Stimulated activated CD4-positive, alpha-beta T cell treated with anti-CD3 and anti-CD28 coated beads, Interleukin-12 subunit alpha, Interleukin-12 subunit beta, amount 100 ng/mL, for 48 hours (primary cell): ENCODE results near the gene RGPD3.
"Not testable (repeated sequence)": the region's sequence is repeated elsewhere in the genome, so short reads cannot be mapped to it uniquely, and the experiment has no call there.

Source experiments
- DNase-seq, 3 donors: peaks; one replicate each; pipeline ENCODE4 v3.0.0-alpha.2; 2020; ENCODE audit warnings: low read depth in 2 of 3, low spot score in 1 of 3

The RGPD3 gene

DNA sequence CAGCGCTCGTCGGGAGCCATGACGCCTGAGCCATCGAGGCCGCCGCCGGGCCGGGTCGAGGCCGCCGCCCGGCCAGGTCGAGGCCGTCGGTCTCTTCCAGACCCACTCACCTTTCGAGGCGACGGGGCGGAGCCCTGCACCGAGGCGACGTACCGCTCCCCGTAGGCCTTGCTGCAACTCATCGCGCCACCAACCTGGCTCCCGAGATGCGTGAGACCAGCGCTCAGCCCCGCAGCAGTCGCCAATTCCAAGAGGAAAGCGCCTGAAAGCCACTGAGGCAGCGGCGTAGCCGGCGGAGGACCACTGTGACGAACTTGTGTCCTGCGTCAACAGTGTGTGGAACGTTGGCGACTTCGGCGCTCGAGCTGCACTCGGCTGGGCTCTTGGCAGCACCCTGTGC is at the start of gene RGPD3:
Gene RGPD3, minus strand, starts transcription at position 307 of the 400 bp plus-strand sequence. Its CDS starts 125 bp downstream, at position 182.
- DNase-seq = not testable (repeated sequence)

- DNase-seq = no peak
Measured at GRCh38 chr2:106517329-106517728, 49.1 kb upstream of the RGPD3 start.

DNA sequence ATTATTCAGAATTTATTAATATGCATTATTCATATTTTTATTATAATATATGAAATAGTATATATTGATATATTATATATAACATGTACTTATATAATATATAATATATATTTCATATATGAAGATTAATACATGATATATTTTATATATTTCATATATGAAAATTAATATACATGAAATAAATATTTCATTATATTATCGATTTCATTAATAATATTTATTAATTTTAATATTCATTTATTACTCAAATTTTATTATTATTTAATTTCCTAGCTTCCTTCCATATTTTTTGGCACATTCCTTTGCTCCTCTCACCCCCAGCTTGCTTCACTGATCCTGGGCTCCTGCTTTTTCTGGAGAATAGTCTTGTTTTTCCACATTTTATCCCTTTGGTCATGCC is 48.7 kb upstream of the RGPD3 start:
- no peak for DNase-seq

DNA sequence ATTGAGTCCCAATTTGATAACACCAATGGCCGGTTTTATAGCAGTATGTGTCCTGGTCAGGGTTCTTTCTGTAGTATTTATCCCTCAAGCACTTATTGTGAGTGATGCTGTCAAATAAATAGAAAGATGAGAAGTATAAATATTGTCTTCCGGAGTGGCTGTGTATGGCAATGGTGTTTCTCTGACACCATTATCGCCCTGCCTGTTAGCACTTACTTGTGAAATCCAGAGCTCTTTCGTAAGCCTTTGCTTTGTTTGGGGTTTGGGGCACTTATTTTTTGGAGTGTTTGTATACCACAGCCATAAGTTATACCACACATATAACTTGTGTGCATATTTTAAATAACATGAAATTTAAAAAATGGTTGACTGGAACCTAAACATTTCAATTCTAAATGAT is 48.2 kb upstream of the RGPD3 start:
- DNase-seq = no peak

GRCh38 chr2:106514827-106515226 is 46.6 kb upstream of the RGPD3 start:
- peak in 1 of 3 donors; percentile 8 for DNase-seq

DNA sequence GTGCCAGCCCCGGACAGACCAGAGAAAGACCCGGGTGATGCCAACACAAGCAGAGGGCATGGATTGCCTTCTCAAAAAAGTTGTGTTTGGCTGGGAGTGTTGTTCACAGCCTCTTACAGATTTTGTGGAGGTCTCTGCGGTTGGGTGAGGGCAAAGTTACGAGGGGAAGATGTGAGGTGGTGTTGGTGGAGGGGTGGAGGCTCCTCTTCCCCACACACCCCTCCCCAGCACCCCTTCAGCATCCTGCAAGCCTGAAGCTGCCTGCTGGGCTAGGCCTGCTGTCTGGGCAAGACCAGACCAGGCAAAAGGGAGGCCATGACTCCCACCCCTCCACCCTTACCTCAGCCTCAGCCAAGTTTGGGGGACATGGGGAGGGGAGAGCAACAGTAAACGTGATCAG is 45.2 kb upstream of the RGPD3 start:
- not testable (repeated sequence) for DNase-seq

DNA sequence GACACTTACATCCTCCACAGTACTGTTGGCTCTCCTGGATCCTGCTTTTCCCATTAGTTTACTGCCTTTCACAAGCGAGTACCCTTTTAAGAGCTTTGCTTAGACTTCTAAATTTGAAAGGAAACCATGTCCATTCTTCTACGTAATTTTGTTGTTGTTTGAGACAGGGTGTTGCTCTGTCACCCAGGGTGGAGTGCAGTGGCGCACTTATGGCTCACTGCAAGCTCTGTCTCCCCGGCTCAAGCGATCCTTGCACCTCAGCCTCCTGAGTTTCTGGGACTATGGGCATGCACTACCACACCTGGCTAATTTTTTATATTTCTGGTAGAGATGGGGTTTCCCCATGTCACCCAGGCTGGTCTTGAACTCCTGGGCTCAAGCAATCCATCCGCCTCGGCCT is 43.7 kb upstream of the RGPD3 start:
- DNase-seq = not testable (repeated sequence)

DNA sequence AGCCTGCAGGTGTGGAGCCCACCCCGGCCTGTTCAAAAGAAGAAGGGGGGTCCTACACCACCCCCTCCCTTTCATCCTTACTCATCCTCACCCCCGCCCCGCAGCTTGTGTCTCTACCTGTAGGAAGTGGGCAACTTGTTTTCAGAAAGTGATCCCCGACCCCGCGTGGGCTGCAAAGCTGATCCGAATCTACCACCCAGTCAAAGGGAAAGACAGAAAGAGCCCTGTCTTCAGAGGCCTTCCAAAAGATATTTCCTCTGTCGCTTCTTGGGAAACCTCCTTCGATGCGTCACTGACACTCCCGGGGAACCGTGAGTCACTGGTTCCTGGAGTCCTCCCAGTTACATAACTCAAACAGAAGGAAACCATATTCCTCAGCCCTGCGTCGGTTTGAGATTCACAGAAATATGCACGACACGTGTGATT is 43.3 kb upstream of the RGPD3 start:
- peak; percentile 12 to 40 (median 26) for DNase-seq

DNA sequence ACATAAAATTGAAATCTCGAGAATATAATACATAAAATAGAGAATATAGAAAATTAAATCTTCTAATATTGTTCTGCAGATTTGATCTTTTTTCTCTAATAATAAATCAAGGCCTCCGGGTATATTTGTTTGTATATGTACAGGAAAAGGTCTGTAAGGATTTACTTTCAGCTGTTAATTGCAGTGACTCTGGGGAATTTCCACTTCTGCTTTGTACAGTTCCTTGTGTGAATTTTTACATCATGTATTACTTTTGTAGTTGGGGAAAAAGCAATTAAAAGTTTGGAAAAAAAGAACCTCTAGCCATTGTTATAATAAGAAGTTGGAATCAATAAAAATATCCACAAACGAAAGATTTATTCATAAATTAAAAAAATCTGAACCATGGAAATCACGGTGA is 42.6 kb upstream of the RGPD3 start:
- DNase-seq = not testable (repeated sequence)

GRCh38 chr2:106509374-106509770 is 41.2 kb upstream of the RGPD3 start:
- not testable (repeated sequence) for DNase-seq

DNA sequence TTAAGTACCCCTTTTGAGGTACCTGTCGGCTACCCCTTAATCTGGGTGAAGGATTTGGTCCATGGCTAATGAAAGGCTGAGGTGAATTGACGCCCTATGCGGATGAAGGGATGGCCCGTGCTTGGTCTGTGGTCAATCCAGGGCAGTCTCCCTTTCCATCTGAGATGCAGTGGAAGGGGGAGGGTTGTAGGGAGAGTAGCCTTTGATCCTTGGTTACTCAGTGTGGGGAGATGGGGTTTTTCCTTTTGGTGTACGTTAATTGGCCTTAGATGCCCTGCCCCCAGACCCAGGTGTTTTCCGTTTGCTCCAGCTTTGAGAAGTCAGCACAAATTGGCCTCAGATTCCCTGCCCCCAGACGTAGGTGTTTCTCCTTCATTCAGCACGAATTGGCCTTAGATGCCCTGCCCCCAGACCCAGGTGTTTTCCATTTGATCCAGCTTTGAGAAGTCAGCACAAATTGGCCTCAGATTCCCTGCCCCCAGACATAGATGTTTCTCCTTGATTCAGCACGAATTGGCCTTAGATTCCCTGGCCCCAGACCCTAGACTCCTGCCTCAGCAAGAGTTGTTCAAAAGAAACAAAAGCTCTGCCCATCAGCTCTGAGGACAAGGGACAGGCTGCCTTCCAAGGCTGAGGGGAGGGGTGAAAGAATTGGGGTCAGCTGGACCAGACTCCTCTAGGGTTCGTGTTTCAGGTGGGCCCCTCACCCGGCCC is 40.6 kb upstream of the RGPD3 start:
- not testable (repeated sequence) for DNase-seq

- DNase-seq = not testable (repeated sequence)
Measured at GRCh38 chr2:106506002-106506687, 37.9 kb upstream of the RGPD3 start.

DNA sequence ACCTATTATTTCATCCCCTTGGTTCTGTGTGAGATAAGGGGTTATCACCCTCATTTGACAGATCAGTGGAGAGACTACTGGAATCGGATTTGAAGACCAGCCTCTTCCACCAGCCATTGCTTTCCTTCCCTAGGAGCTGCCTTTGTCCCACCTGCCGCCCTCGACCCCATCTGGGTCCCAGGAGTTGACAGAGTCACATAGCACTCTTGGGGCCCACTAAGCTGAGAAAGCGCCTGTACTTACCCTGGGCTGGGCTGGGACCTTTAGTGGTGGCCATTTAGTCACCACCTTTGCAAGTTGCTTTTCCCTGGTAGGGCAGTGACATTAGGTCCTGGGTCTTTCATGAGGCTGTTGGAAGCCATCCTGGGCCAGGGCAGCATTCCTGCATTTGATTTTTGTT is 36.6 kb upstream of the RGPD3 start:
- not testable (repeated sequence) for DNase-seq

DNA sequence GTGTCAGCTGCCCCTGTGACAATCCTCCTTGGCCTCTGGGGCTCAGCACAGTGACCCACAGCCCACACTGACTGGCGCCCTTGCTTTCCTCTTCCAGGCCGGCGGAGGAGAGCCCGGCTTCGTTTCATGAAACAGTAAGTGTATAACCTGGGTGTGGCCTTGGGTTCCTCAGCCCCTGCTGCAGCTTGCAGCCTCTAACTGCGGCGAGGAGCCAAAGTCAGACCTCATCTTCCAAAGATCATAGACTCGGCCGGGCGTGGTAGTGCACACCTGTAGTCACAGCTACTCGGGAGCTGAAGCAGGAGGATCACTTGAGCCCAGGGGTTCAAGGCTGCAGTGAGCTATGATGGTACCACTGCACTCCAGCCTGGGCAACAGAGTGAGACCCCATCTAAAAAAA is 36.0 kb upstream of the RGPD3 start:
- DNase-seq = not testable (repeated sequence)

GRCh38 chr2:106502351-106502750 is 34.1 kb upstream of the RGPD3 start:
- not testable (repeated sequence) for DNase-seq

DNA sequence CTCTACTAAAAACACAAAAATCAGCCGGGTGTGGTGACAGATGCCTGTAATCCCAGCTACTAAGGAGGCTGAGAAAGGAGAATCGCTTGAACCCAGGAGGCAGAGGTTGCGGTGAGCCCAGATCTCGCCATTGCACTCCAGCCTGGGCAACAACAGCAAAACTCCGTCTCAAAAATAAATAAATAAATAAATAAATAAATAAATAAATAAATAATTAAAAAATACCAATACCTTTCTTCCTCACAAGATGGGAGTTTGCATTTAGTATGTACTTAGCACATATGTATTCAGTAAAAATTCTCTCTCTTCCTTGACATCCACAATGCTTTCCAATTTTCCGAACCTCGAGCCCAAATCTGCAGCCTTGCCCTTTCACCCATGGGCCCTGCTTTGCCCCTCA is 32.1 kb upstream of the RGPD3 start:
- DNase-seq = not testable (repeated sequence)

DNA sequence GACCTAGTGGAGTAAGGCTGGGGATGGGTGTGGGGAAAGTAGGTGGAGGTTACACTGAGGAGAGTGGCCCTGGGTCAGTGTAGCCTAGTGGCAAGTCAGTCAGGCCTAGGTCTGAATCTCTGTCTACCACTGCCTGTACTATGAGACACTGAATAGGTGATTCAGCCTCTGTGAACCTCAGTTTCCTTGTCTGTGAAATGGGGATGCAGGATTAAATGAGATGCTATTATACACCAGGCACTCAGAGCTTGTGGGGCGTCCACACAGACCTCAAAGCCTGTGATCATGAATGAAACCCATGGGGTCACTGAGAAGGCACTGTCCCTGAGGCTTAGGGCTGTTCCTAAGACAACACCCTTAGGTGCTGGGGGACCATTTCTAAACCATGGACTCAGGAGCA is 30.3 kb upstream of the RGPD3 start:
- not testable (repeated sequence) for DNase-seq

GRCh38 chr2:106492913-106493312 is 24.7 kb upstream of the RGPD3 start:
- not testable (repeated sequence) for DNase-seq

DNA sequence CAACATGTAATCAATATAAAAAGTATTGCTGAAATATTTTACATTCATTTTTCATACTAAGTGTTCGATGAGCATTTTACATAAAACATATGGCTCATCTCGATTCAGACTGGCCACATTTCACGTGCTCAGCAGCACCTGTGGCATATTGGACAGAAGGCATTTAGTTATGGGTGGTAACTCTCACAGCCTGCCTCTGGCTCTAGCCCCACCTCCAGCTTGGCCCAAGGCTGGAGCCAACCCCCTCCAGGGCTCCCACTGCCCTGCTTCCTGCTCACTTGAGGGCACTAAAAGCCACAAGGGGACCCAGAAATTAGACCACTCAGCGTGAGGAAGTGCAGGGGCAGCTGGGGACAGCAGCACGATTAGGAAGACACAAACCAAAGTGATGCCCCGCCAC is 24.2 kb upstream of the RGPD3 start:
- not testable (repeated sequence) for DNase-seq

- not testable (repeated sequence) for DNase-seq
Measured at GRCh38 chr2:106489701-106490100, 21.5 kb upstream of the RGPD3 start.

DNA sequence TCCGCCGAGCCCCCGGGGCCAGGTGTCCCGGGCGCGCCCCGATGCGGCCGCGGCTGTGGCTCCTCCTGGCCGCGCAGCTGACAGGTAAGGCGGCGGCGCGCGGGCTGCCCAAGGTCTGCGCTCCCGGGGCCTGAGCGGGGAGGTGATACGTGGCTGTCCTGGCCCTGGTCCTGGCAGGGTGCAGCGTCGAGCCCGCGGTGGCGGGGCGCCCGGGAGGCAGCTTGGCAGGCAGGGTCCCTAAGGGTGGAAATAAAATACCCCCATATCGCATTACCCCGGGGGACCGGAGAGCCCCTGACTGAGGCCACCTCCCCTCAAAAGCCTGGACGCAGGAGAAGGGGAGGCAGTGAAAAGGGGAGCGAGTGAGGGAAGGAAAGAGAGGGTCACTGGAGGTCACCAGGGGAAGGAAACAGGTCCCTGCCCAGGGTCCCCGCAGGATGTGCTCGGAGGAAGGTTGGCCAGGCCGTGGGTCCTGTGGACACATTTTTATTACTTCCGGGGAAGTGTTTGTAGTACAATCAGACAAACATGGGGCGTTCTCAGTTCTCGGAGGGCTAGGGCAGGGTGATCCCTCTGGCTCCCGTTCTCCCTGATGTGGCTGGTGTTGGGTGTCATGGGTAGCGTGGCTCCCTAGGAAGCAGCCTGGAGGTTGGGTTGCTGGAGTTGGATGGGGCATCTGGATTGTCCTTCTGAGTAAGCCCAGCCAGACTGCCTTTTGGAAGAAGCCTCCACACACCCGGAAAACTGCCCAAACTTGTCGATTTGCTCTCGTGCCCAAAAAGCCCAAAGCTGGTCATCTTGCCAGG is 19.4 kb upstream of the RGPD3 start:
- not testable (repeated sequence) for DNase-seq
